ENCODE data around the gene GJB2. TPM values are rescaled to one million over a fixed set of nuclear protein-coding genes. Genes with fewer than 3 reads are reported as not detected.

GJB2 gene
- polyA plus RNA-seq, 1 donor = 4.4 TPM

DNA sequence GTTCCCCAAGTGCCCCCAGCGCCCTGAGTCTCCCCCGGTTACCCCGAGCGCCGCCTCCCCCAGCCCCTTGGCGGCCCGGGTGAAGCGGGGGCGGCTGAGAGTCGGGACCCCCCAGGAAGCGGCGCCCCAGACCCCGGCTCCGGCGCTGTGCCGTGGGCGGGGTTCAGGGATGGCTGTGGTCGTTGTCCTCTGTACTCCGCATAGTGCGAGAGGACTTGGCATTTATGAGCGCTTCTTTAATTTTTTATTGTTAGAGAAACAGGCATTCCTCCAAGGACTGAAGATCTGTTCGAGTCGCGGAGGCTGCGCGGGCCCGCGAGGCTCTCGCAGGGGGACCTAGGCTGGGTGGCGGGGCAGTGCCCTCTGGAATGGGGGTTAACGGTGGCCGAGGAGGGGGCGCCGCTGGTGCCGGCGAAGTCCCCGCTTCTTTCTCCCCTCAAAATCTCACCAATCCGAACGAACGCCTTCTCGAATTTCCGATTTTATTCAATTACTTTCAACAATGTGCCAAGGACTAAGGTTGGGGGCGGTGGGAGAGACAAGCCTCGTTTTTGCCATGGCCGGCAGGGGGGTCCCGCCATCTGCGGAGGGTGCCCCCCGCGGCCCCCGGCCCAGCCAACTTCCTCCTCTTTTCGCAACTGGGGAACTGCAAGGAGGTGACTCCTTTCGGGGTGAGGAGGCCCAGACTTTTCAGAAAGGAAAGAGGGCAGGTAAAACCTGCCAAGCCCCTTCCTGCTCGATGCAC lies 596 bp upstream of the GJB2 start:
- no peak for DNase-seq

DNA sequence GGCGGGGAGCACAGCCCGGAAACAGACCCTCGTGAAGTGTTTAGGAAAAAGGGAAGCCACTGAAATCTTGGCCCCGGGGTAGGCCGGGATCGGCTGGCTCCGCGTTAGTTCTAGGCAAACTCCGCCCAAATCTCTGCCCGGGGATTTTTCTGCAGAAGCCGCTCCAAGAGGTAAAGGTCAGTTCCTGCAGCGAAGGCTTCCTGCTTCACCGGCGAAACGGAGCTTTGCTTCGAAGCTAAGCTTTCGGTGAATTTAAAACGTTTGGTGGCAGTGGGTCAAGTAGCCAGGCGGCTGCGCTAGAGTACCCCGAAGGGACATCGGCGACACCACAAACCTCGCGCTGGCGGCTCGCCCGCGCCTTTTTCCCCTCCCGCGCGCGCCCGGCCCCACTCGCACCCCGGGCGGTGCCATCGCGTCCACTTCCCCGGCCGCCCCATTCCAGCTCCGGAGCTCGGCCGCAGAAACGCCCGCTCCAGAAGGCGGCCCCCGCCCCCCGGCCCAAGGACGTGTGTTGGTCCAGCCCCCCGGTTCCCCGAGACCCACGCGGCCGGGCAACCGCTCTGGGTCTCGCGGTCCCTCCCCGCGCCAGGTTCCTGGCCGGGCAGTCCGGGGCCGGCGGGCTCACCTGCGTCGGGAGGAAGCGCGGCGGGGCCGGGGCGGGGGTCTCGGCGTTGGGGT lies 441 bp downstream of the GJB2 start:
- no peak for DNase-seq

DNA sequence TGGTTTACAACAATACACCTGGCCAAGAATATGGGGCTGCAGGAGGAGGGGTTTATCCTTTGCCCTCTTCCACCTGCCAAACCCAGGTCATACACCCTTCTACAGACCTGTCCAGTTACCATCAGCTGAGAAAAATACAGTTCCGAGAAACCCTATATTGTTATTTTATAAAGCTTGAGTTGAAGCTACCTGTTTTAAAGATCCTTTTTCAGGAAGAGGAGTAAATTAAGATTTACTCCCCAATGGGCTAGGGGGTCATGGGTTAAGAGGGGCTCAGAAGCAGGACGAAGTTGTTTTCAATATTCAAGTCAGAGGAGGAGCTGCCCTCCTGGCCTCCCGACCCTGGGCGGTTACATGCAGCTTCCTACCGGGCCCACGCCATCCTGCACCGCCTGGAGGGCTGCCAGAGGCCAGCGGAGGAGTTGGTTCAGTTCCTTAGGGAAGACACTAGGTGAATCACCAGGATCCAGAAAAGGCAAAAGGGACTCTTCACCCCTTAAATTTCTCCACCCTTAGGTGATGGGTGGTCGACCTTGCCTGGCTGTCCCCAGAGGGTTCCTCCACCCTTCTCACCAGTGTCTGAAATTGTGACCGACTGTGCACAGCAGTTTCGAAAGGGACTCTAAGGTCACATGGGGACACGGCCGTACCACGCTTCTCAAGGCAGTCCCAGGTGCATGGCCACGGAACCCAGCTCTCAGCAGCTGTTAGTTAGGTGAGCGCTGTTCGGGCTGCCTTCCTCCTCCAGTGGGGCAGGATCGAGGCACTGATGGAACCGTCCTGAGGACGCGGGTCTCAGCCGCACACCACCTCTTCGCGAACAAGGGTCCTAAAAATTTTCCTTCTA lies 1.2 kb downstream of the GJB2 start:
- DNase-seq = no peak

DNA sequence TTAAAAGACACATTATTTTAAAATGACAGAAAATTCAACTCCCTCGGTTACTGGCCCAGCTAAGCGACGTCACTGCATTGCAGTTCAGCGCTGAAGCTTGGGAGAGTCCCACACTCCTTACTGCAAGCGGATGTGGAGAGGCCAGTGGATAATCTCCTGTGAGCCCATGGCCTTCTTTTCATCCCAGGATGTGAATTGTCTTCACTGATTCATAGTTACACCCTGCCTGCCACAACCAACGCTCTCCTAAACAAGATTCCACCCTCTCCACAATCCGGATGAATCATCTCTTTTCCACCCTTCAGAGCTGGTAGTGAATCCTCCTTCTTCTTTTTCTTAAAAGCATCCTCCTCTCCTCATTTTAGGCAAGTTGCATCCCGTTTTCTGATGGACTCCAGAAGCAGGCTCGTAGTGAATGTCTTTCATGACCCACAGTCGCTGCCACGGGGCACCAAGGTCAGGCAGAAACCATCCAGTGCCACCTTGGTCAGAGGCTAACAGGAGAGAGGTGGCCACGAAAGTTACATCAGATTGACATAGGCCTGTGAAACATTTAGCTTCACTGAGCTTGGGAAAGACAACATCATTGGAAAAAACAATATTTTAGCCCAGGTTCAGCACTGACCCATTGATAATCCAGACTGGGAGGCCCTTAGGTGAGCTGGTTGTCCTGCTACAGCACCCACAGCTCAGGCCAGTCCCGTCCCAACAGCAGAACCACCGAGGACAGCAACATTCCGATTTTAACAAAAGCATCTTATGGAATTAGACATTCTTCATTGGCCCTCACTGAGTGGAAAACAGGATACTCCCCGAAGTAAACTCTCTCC lies 2.0 kb downstream of the GJB2 start:
- no peak for DNase-seq

DNA sequence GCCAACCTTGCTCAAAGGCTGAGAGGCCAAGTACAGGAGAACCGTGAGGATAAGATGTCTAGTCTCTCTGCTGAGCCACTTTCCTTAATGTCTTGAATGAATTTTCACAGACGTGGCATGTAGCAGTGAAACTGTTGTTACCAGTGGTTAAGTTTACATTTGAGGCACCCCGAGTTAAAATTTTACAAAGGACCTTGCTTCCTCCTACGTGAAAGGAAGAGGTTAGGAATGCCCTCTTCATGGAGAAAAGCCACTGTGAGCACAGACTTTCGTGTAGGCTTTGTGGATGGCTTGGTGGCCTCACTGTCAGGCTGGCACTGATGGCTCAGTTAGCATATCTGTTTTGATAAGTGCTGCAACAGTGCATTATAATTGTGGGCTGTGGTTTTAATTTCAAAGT lies 2.7 kb downstream of the GJB2 start:
- no peak for DNase-seq

DNA sequence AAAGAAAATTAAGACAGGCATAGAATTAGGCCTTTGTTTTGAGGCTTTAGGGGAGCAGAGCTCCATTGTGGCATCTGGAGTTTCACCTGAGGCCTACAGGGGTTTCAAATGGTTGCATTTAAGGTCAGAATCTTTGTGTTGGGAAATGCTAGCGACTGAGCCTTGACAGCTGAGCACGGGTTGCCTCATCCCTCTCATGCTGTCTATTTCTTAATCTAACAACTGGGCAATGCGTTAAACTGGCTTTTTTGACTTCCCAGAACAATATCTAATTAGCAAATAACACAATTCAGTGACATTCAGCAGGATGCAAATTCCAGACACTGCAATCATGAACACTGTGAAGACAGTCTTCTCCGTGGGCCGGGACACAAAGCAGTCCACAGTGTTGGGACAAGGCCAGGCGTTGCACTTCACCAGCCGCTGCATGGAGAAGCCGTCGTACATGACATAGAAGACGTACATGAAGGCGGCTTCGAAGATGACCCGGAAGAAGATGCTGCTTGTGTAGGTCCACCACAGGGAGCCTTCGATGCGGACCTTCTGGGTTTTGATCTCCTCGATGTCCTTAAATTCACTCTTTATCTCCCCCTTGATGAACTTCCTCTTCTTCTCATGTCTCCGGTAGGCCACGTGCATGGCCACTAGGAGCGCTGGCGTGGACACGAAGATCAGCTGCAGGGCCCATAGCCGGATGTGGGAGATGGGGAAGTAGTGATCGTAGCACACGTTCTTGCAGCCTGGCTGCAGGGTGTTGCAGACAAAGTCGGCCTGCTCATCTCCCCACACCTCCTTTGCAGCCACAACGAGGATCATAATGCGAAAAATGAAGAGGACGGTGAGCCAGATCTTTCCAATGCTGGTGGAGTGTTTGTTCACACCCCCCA lies 3.8 kb downstream of the GJB2 start:
- DNase-seq = no peak

DNA sequence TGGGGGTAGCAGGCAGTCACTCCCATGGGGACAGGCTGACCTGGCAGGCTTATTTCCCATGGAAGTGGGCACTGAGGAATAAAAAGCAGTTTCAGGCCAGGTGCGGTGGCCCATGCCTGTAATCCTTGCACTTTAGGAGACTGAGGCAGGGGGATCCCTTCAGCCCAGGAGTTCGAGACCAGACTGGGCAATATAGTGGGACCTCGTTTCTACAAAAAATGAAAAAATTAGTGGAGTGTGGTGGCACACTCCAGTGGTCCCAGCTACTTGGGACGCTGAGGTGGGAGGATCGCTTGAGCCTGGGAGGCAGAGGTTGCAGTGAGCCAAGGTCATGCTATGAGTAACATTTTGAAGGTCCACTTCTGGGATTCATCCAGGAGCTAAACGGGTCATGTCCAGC lies 6.0 kb downstream of the GJB2 start:
- no peak for DNase-seq

DNA sequence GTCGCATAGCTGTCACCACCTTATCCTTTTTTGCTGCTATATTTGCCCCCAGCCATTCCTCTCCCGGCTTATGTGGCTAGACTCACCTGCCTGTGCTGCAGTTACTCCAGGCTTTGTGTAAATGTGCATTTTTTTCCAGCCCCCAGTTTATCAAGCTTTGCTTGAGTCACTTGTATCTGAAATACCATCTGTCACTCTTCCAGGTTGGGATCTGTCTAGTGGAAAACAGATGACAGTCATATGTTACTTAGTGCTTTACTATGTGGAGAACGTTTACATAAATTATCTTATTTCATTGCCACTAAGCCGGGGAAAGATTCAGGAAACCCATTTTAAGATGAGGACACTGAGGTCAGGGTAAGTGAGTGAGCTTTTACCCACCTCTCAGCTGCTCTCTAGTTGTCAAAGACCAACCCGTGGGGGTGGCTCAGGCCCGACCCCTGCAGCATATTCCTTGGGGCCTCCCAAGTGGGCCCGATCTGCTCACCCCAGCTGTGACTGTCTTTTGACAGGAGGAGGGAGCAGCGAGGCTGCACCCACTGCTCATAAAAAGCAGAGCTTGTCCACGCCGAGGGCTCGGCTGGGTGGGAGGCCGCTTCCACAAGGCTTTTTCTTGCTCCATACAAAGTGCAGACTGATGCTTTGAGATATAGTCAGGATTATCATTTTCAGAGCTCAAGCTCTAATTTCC lies 7.2 kb downstream of the GJB2 start:
- no peak for DNase-seq

DNA sequence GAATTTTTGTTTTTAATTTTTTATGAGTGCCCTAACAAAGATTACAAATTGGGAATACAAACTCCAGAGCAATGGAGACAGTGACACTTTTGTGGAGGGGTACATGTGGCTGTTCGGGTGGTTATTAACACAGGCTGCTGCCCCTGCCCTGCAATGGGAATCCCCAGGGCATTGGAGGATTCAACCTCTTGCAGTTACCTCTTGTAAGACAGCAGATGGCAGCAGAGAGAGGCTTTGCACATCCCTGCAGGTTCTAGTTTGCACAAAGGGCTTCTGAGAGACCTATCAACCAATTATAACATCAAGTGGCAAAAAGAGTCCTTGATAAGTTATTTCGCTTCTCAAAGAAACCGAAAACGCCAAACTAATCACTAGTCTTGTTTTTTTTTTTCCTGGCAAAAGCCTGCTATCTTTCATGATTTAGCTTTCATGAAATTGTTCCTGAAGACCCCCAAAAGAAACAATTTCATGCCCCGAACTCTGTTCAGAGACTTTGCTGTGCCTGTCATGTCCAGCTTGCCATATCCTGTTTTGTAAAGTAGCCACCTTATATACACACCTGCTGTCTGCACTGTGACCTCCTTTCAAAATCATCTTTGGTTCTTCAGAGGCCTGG lies 10.4 kb downstream of the GJB2 start:
- peak; percentile 74 for DNase-seq

DNA sequence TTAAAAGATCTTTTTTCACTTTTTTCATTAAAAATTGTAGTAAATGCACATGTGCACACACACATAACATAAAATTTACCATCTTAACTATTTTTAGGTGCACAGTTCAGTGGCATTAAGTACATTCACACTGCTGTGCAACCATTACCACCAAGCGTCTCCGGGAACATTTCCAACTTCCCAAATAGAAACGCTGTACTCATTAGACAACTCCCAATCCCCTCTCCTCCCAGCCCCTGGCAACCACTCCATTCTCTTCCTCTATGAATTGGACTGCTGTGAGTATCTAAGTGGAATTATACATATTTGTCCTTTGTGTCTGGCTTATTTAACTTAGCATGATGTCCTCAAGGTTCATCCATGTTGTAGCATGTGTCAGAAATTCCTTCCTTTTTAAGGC lies 11.6 kb downstream of the GJB2 start:
- no peak for DNase-seq

DNA sequence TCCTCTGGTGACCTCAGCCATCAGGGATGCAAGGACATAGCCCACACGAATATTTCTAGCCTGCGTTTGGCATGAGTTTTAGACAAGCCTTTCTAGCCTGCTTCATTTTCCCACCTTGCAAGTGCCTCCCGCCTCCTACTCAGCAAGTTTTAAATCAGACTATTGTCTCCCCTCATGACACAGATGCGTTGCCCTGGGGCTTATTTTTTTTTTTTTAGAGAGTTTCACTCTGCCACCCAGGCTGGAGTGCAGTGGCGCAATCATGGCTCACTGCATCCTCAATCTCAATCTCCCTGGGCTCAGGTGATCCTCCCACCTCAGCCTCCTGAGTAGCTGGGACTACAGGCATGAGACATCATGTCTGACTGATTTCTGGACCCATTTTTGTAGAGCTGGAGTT lies 14.6 kb downstream of the GJB2 start:
- DNase-seq = no peak

DNA sequence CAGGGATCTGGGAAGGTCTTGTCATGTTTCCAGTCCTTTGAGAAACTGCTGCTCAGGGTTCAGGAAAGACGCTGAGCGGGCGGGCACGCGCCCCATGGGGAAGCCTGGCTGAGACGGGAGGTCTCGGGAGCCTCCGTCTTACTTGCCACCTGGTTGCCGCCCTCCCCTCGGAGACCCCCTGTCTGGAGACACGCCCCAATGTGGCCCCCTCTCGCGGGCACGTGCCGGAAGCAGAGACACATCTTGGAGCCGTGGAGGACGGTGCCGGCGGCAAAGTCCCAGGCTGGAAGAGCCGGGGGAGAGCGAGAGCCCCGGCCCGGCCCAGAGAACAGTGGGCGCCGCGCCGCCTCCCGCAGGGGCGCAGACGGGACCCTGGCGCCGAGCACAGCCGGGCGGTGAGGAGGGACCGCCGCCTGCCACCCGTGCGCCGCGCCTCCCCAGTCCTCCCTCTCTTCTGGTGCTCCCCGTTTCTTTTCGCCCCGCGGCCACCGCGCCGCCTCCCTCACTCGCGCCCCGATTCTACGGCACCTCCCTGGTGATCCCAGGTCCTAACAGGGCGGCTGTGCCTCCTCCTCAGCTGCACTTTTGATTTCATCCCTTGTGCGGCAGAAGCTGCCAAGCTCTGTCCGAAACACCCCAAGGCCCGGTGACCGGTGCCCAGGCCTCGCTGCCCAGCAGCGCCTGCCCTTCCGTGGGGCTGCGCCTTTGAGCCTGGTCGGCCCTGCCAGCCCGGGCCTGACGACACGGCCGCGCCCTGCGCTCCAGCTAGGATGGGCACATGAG lies 15.5 kb downstream of the GJB2 start:
- DNase-seq = no peak

DNA sequence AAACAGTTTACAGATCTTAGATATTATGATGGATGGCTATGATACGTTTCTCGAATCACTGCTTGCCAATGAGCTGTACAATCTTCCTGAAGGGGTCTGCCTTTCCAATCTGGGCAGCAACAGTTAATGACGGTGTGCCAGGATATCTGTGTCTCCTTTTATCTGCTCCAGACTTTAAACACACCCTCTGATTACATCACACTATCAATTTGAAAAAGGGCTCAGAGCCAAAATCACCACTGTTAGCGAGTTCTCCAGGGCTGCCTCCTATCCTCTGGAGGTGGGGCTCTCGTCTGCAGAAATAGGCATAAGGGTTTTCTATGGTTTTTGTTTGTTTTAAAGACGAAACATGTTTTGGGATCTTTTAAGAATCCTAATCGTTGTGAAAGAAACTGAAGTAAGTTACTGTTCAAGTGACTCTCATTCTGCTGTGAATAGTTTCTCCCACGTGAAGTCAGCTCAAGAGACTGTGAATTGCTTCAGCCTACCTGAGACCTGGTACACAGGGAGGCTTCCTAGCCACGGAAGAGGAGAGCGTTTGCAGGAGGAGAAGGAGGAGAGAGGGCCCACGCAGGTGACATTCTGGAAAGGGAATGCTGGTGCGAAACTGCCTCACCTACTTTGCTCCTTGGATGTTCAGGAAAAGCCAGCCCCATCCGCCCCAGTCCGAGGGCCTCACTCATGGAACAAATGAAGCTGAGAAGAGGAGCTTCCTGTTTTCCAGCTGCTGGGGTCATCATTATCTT lies 16.7 kb downstream of the GJB2 start:
- no peak for DNase-seq

DNA sequence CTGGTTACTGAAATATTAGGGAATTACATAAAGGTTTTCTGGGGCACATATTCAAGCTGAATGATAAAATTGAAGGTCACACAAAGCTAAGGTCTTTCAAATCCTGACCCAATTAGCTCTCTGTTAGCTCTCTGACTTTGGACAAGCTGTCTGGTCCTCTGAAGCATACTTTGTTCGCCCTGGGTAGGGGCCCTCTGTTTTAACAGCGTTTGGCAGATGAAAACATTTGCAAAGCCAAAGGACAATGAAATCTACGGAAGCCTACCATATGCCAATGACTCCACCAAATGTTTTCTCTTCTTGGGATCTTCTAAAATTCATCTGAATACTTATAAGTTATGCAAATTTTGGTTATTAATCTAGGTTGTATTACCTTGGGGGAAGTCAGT lies 17.3 kb downstream of the GJB2 start:
- no peak for DNase-seq

DNA sequence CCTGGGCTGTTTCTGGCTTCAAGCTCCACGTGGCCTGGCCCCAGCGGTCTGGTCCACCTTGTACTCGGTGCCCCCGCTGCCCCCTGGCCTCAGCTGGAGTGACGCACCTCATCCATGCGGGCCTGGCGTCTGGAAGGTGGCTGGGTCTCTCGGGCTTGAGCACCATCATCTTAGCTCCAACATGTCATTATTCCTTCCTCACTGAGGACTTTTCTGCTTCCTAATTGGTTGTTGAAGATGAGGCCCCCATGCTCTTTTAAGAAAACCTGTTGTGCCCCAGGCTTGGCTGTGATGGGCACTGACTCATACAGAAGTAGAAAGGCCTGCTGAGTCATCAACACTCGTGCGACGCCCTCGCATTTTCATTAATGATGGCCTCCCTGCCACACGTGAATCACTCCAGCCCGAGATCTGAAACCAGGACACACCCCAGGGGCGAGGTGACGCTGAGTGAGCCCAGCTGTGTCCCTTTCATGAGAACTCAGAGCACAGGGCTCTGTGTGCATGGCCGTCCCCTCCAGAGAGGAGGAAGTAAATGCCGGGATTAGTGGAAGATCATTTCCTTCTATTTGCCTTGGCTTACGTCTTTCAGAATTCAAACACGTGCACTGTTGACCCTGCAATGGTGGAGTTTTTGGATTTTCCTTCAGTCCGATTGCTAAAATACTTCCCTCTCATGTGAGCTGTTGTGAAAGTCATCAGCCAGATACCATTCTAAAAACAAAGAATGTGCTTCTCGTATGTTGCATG lies 17.9 kb downstream of the GJB2 start:
- DNase-seq = peak; percentile 43

DNA sequence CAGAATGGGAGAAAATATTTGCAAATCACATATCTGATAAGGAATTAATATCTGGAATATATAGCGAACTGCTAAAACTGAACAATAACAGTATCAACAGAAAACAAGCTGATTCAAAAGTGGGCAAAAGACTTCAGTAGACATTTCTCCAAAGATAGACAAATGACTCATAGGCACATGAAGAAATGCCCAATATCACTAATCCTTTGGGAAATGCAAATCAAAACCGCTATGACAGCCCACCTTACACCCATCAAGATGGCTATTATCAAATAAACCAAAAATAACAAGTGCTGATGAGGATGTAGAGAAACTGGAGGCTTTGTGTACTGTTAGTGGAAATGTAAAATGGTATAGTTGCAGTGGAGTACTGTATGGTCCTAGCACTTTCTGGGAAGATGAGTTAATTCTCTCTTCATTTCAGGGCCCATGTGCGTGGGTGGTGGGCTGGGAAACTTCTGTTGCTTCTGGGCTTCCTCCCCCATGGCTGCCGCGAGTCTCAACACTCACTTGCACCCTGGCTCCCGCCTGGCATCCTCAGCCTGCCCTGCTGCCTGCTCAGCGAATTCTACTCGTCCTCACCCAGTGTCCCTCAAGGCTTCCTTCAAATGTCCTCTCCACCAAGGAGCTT lies 19.5 kb downstream of the GJB2 start:
- no peak for DNase-seq

DNA sequence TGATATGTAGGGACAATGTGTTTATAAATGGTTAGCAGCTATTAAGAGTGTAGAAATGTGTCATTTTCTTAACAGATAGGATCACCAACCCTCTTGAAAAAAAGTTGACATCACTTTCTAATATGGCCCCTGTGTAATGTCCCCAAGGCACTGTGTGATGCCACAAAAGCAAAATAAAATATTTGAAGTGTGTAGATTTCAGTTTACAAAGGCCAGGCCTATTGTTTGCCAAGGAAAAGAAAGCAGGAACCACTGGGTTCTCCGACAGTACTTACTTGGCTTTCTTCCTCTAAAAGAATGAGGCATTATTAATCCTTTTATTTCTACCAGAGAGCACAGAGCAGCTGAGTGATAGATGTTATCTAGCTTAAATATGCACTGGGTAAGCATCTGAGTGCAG lies 21.4 kb downstream of the GJB2 start:
- no peak for DNase-seq
